ENCODE measurements around the gene SLC4A4. TPM values are rescaled to one million over a fixed set of nuclear protein-coding genes. Genes with fewer than 3 reads are reported as not detected.

The SLC4A4 gene
- polyA plus RNA-seq, 1 donor (not counting 4 experiments of a cell fraction or from before 2014, with no cell fraction given): 0.29 TPM

DNA sequence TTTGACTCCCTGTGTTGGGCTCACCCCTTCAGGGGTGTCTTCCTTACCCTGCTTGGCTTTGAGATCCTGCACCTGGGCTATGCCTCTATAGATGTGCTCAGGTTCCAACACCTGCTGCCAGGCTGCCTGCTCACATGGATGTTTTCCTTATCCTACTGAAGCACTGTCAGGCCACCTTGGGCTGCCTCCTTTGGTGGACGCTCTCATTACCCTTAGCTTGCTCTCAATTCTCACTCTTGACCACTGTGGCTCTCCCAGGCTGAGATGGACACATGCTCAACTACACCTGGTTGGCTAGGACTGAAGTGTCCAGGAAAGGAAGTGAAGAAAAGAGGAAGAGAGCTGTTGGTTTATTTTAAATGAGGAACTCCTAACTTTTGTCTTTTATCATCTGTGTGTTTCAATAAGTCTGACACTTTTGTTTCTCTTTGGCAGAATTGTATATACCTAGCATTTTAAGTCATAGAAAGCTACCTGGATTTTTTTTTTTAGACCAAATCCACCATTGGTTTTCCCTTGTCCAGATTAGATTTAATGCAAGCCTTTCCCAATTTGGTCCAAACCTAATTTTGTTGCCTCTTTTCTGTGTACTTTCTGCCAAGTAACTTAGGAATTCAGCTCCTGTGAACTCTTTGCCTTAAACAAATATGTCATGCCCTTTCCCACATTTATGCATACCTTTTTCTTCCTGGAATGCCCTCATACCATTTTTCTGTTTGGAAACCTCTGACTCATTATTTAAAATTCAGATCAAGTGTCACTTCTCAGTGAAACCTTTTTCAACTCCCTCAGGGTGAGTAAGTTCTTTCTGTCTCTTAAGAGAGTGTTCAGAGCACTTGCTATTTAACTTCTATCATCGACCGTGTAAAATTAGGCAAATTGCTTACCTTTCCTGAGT, 269.2 kb downstream of the SLC4A4 start:
- H4K20me1 ChIP-seq (ENCODE audit: control insufficient read depth, extremely low read depth, insufficient read depth, low read length): no peaks in the 10 kb centered on the region
- H3K79me2 ChIP-seq (ENCODE audit: control insufficient read depth, insufficient read depth, low read length): no peaks in the 10 kb centered on the region
- DNase-seq (ENCODE audit: low read depth, low spot score) (no peak), FAIRE-seq (no peak)
- dilution Hi-C loops (cut with MboI; ENCODE audit: extremely low pct_ligation_motif_present, low sequenced_read_pairs): no loop called here
- H3K4me3 ChIP-seq (ENCODE audit: control insufficient read depth in 2 of 3, extremely low read depth in 1 of 3, insufficient read depth in 2 of 3, low read depth in 1 of 3, low read length in 3 of 3): no peak overlapping the region
- TF ChIP-seq, protein P1, sequence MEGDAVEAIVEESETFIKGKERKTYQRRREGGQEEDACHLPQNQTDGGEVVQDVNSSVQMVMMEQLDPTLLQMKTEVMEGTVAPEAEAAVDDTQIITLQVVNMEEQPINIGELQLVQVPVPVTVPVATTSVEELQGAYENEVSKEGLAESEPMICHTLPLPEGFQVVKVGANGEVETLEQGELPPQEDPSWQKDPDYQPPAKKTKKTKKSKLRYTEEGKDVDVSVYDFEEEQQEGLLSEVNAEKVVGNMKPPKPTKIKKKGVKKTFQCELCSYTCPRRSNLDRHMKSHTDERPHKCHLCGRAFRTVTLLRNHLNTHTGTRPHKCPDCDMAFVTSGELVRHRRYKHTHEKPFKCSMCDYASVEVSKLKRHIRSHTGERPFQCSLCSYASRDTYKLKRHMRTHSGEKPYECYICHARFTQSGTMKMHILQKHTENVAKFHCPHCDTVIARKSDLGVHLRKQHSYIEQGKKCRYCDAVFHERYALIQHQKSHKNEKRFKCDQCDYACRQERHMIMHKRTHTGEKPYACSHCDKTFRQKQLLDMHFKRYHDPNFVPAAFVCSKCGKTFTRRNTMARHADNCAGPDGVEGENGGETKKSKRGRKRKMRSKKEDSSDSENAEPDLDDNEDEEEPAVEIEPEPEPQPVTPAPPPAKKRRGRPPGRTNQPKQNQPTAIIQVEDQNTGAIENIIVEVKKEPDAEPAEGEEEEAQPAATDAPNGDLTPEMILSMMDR (optimal IDR thresholded peaks at IDR 0.05 in 1 of 3, IDR thresholded peaks at IDR 0.05 in 1 of 3, conservative IDR thresholded peaks at IDR 0.05 in 1 of 3; ENCODE audit: extremely low read depth in 1 of 3, insufficient read depth in 2 of 3, low read length in 3 of 3): no peak
- no peak for TF ChIP-seq EZH2 (IDR thresholded peaks at IDR 0.05; ENCODE audit: low read length)
- H3K27ac ChIP-seq (ENCODE audit: control insufficient read depth, insufficient read depth, low read length): no peak overlapping the region
- no peaks in the 10 kb centered on the region for H3K27me3 ChIP-seq (ENCODE audit: control insufficient read depth, extremely low read depth, insufficient read depth, low read length)
- H3K4me1 ChIP-seq (ENCODE audit: control insufficient read depth, extremely low read depth, insufficient read depth, low read length): no peaks in the 10 kb centered on the region
- H2AFZ ChIP-seq (ENCODE audit: control insufficient read depth, low read length): no peak overlapping the region
- H3K9me3 ChIP-seq (ENCODE audit: control insufficient read depth, low read depth, low read length): no peaks in the 10 kb centered on the region
- no peaks in the 10 kb centered on the region for H3K36me3 ChIP-seq (ENCODE audit: control insufficient read depth in 2 of 2, extremely low read depth in 1 of 2, insufficient read depth in 2 of 2, low read length in 2 of 2)
- H3K9me1 ChIP-seq (ENCODE audit: control insufficient read depth, extremely low read depth, insufficient read depth, low read length): no peaks in the 10 kb centered on the region
- no peak overlapping the region for H3K4me2 ChIP-seq (ENCODE audit: control insufficient read depth, extremely low read depth, insufficient read depth, low read depth, low read length)
- no peak overlapping the region for H3K9ac ChIP-seq (ENCODE audit: control insufficient read depth, extremely low read depth, insufficient read depth, low read length)

DNA sequence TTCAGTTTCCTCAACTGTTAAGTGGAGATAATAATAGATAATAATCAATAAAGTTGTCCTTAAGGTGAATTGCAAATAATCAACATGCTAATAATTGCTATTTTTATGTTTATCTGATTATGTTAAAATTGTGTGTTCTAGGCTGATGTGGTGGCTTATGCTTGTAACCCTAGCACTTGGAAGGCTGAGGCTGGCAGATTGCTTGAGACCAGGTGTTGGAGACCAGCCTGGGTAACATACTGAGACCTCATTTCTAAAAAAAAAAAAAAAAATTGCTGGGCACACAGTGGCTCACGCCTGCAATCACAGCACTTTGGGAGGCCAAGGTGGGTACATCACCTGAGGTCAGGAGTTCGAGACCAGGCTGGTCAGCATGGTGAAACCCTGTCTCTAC, 269.9 kb downstream of the SLC4A4 start:
- Histone ChIP-seq H3K79me2 (ENCODE audit: control insufficient read depth, insufficient read depth, low read length) (no peaks in the 10 kb centered on the region), H3K9me3 (ENCODE audit: control insufficient read depth, low read depth, low read length) (no peaks in the 10 kb centered on the region), H3K4me2 (ENCODE audit: control insufficient read depth, extremely low read depth, insufficient read depth, low read depth, low read length) (no peak overlapping the region), H3K4me3 (ENCODE audit: control insufficient read depth in 2 of 3, extremely low read depth in 1 of 3, insufficient read depth in 2 of 3, low read depth in 1 of 3, low read length in 3 of 3) (no peak overlapping the region), H3K9me1 (ENCODE audit: control insufficient read depth, extremely low read depth, insufficient read depth, low read length) (no peaks in the 10 kb centered on the region), H3K9ac (ENCODE audit: control insufficient read depth, extremely low read depth, insufficient read depth, low read length) (no peak overlapping the region), H4K20me1 (ENCODE audit: control insufficient read depth, extremely low read depth, insufficient read depth, low read length) (no peaks in the 10 kb centered on the region), H3K4me1 (ENCODE audit: control insufficient read depth, extremely low read depth, insufficient read depth, low read length) (no peaks in the 10 kb centered on the region), H2AFZ (ENCODE audit: control insufficient read depth, low read length) (no peak overlapping the region), H3K27ac (ENCODE audit: control insufficient read depth, insufficient read depth, low read length) (no peak overlapping the region), H3K36me3 (ENCODE audit: control insufficient read depth in 2 of 2, extremely low read depth in 1 of 2, insufficient read depth in 2 of 2, low read length in 2 of 2) (no peaks in the 10 kb centered on the region), H3K27me3 (ENCODE audit: control insufficient read depth, extremely low read depth, insufficient read depth, low read length) (no peaks in the 10 kb centered on the region)
- dilution Hi-C loops (cut with MboI; ENCODE audit: extremely low pct_ligation_motif_present, low sequenced_read_pairs): no loop called here
- FAIRE-seq (no peak), DNase-seq (ENCODE audit: low read depth, low spot score) (no peak)
- no peak for TF ChIP-seq EZH2 (IDR thresholded peaks at IDR 0.05; ENCODE audit: low read length)
- TF ChIP-seq, protein P1 (optimal IDR thresholded peaks at IDR 0.05 in 1 of 3, IDR thresholded peaks at IDR 0.05 in 1 of 3, conservative IDR thresholded peaks at IDR 0.05 in 1 of 3; ENCODE audit: extremely low read depth in 1 of 3, insufficient read depth in 2 of 3, low read length in 3 of 3): no peak
